Kidney (tissue), 14 donors: ENCODE measurements around the gene DNAJB6. TPM values are rescaled to one million over a fixed set of nuclear protein-coding genes. Genes with fewer than 3 reads are reported as not detected.

Experiments used
- DNase-seq, 5 donors: peaks; one replicate each; pipeline ENCODE4 v3.0.0-alpha.2; 2013 to 2020
- FAIRE-seq: peaks from 2 replicates; lab custom pipeline; 2012; peaks lifted over from hg19 to GRCh38; lab: Jason Lieb, UNC
- H3K27ac ChIP-seq, 2 donors: one replicate each; pipeline ENCODE4 v1.7.0; 2013; ENCODE audit warnings: low read depth in 2 of 2, low read length in 2 of 2, inconsistent platforms in 1 of 2
- H3K27me3 ChIP-seq: one replicate; pipeline ENCODE4 v1.7.1; 2013; ENCODE audit warnings: low read length, inconsistent platforms; ENCODE audit not compliant: control insufficient read depth, insufficient read depth
- H3K36me3 ChIP-seq, 3 donors: one replicate each; pipeline versions ENCODE4 v1.7.0 to v1.7.1; 2013; ENCODE audit warnings: low read length in 3 of 3, control low read depth in 1 of 3, inconsistent platforms in 1 of 3; ENCODE audit not compliant: insufficient read depth in 3 of 3, control insufficient read depth in 2 of 3
- H3K4me1 ChIP-seq, 3 donors: one replicate each; pipeline versions ENCODE4 v1.7.0 to v1.7.1; 2013; ENCODE audit warnings: low read length in 3 of 3, inconsistent platforms in 1 of 3, low read depth in 1 of 3; ENCODE audit not compliant: control insufficient read depth in 2 of 3, insufficient read depth in 2 of 3
- H3K4me3 ChIP-seq, 3 donors: one replicate each; pipeline versions ENCODE4 v1.7.0 to v1.8.1; 2013; ENCODE audit warnings: low read length in 3 of 3, control low read depth in 1 of 3, inconsistent platforms in 1 of 3
- H3K9ac ChIP-seq, 3 donors: one replicate each; pipeline versions ENCODE4 v1.7.0 to v1.7.1; 2013; ENCODE audit warnings: low read length in 3 of 3, control low read depth in 1 of 3, inconsistent platforms in 1 of 3
- H3K9me3 ChIP-seq, 3 donors: one replicate each; pipeline versions ENCODE4 v1.7.0 to v1.7.1; 2013; ENCODE audit warnings: low read length in 3 of 3, control low read depth in 1 of 3, inconsistent platforms in 1 of 3; ENCODE audit not compliant: control insufficient read depth in 2 of 3, insufficient read depth in 1 of 3
- CTCF ChIP-seq: IDR thresholded peaks from 3 replicates; pipeline ENCODE4 v1.5.1; 2012; ENCODE audit warnings: mild to moderate bottlenecking, moderate library complexity, borderline replicate concordance; ENCODE audit not compliant: insufficient read depth; ENCODE audit errors: extremely low read depth
- intact Hi-C: fragments of 100-400 bp; cut with DNase I; formaldehyde crosslinking; loops from one replicate; pipeline ENCODE4 v1.11.1; 2022
- polyA plus RNA-seq: library from polyadenylated mRNA; stranded (reverse); fragments of 350-450 nt; fragmentation: Illumina TruSeq; extraction: RNeasy Lipid Tissue Mini Kit (QIAGEN cat#74804); gene quantifications from one replicate; pipeline ENCODE4 v1.2.3, GENCODE V29; 2014; ENCODE audit warnings: low read depth, low replicate concordance; ENCODE audit not compliant: insufficient read depth
- total RNA-seq: library from RNA; stranded (reverse); fragmentation: NEBNext Ultra II Directional; extraction: Animal tissue kit (Norgen Biotek cat#: 25700); gene quantifications from one replicate; pipeline ENCODE4 v1.2.1, GENCODE V29; 2021
- donor health status: control.
- donor health status: control.
- donor health status: control.
- donor health status: control.
- donor health status: control.
- donor health status: DM: yes; HTN: yes; CAD: no.
- donor health status: Normal renal cell carcinoma (clear cell type).

Gene DNAJB6
- total and polyA plus RNA-seq, 2 donors from 2014 or later = 74.5 to 86.8 TPM

GRCh38 chr7:157295338-157295737, 41.5 kb upstream of the DNAJB6 start:
- Histone ChIP-seq H3K27ac (no peak overlapping the region), H3K9me3 (no peaks in the 10 kb centered on the region), H3K36me3 (no peaks in the 10 kb centered on the region), H3K4me3 (no peak overlapping the region), H3K9ac (no peak overlapping the region), H3K27me3 (no peaks in the 10 kb centered on the region), H3K4me1 (peaks cover 0 to 3% (median 0%) of the 10 kb centered on the region in 3 donors)
- no peak for TF ChIP-seq CTCF
- DNase-seq = no peak
- no peak for FAIRE-seq
- intact Hi-C loops = no loop called here

GRCh38 chr7:157297185-157297584, 39.6 kb upstream of the DNAJB6 start:
- no peak for FAIRE-seq
- Histone ChIP-seq H3K9me3 (no peaks in the 10 kb centered on the region), H3K27me3 (no peaks in the 10 kb centered on the region), H3K27ac (no peak overlapping the region), H3K36me3 (no peaks in the 10 kb centered on the region), H3K4me1 (peaks cover 0 to 3% (median 0%) of the 10 kb centered on the region in 3 donors), H3K4me3 (no peak overlapping the region), H3K9ac (no peak overlapping the region)
- TF ChIP-seq CTCF = no peak
- intact Hi-C loops = no loop called here
- DNase-seq = no peak

GRCh38 chr7:157299317-157299612, 37.5 kb upstream of the DNAJB6 start:
- no peaks in the 10 kb centered on the region for H3K36me3 ChIP-seq
- intact Hi-C loops = no loop called here
- H3K9ac ChIP-seq = no peak overlapping the region
- H3K9me3 ChIP-seq = no peaks in the 10 kb centered on the region
- FAIRE-seq = no peak
- peaks cover 0 to 3% (median 0%) of the 10 kb centered on the region in 3 donors for H3K4me1 ChIP-seq
- no peak overlapping the region for H3K4me3 ChIP-seq
- H3K27me3 ChIP-seq = no peaks in the 10 kb centered on the region
- TF ChIP-seq CTCF = no peak
- no peak overlapping the region for H3K27ac ChIP-seq
- no peak for DNase-seq

GRCh38 chr7:157299613-157300368, 37.0 kb upstream of the DNAJB6 start:
- DNase-seq = peak in 2 of 5 donors; percentile 26 to 29
- FAIRE-seq = no peak

More at GRCh38 chr7:157299613-157300368, 37.0 kb upstream of the DNAJB6 start:
- H3K27me3 ChIP-seq = no peaks in the 10 kb centered on the region
- H3K4me3 ChIP-seq = no peak overlapping the region
- H3K9me3 ChIP-seq = no peaks in the 10 kb centered on the region
- H3K27ac ChIP-seq = no peak overlapping the region
- no peaks in the 10 kb centered on the region for H3K36me3 ChIP-seq
- intact Hi-C loops = no loop called here
- peaks cover 0 to 3% (median 0%) of the 10 kb centered on the region in 3 donors for H3K4me1 ChIP-seq
- no peak overlapping the region for H3K9ac ChIP-seq
- TF ChIP-seq CTCF = no peak
